ENCODE measurements around the gene UBE2B. TPM values are rescaled to one million over a fixed set of nuclear protein-coding genes. Genes with fewer than 3 reads are reported as not detected.

Gene UBE2B
- total RNA-seq, 1 donor from 2014 or later, result 69.1 TPM

DNA sequence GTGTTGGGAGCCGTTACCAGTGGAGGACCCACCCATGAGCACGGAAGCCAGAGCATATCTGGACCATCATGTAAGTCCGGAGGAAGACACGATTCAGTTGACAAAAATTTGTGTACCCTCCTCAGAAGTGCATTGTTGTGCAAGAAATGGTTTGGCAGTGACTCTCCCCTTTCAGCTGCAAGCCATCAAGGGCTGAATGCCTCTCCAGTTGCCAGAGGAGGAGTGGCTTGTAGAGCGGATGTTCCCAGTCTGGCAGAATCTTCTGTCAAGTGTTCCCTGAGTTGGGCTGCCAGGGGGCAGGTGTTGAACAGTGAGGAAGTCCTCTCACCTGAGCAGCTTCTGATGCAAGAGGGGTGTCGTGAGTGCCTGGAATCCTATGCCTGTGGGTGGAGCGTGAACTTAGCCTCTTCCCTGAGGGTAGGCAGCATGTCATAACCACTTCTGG is 67.9 kb downstream of the UBE2B start:
- TF ChIP-seq, protein P1, sequence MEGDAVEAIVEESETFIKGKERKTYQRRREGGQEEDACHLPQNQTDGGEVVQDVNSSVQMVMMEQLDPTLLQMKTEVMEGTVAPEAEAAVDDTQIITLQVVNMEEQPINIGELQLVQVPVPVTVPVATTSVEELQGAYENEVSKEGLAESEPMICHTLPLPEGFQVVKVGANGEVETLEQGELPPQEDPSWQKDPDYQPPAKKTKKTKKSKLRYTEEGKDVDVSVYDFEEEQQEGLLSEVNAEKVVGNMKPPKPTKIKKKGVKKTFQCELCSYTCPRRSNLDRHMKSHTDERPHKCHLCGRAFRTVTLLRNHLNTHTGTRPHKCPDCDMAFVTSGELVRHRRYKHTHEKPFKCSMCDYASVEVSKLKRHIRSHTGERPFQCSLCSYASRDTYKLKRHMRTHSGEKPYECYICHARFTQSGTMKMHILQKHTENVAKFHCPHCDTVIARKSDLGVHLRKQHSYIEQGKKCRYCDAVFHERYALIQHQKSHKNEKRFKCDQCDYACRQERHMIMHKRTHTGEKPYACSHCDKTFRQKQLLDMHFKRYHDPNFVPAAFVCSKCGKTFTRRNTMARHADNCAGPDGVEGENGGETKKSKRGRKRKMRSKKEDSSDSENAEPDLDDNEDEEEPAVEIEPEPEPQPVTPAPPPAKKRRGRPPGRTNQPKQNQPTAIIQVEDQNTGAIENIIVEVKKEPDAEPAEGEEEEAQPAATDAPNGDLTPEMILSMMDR (IDR thresholded peaks at IDR 0.05; ENCODE audit: unreplicated experiment), result no peak
- H3K9me3 Mint-ChIP-seq, result no peaks in the 10 kb centered on the region
- H3K4me1 Mint-ChIP-seq, result peaks cover 16% of the 10 kb centered on the region
- H3K27me3 Mint-ChIP-seq (ENCODE audit: low read depth), result no peaks in the 10 kb centered on the region
- H3K36me3 Mint-ChIP-seq, result no peaks in the 10 kb centered on the region
- peak overlapping the region; percentile 44 for H3K27ac Mint-ChIP-seq
- H3K4me3 Mint-ChIP-seq, result no peak overlapping the region
- no peak for DNase-seq (ENCODE audit: low spot score in 2 of 2, unreplicated experiment in 2 of 2)

DNA sequence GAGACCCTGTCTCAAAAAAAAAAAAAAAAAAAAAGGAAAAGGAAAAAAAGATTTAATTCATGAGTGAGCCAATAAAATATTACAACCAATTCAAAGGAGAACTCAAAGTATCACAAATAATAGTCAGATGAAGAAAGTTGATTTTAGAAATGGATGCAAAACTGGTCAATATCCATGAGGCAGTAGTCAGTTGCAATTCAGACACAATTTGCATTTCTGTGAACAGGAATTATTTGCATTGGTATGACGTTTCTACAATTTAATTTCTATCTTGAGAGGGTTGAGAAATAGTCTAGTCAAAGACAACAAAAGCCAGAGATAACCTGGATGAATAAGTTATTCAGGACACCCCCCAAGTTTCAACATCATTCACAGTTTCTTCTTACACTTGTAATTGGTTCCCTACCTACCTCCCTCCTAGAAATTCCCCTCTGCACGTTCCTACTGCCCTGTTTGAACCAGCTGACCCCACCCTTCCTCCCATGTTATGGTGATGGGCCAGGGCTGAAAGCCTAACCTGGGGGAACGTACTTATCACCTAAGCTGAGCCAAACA is 68.9 kb downstream of the UBE2B start:
- no peak for DNase-seq (ENCODE audit: low spot score in 2 of 2, unreplicated experiment in 2 of 2)
- no peaks in the 10 kb centered on the region for H3K27me3 Mint-ChIP-seq (ENCODE audit: low read depth)
- peaks cover 16% of the 10 kb centered on the region for H3K4me1 Mint-ChIP-seq
- H3K36me3 Mint-ChIP-seq, result no peaks in the 10 kb centered on the region
- H3K27ac Mint-ChIP-seq, result no peak overlapping the region
- no peak overlapping the region for H3K4me3 Mint-ChIP-seq
- TF ChIP-seq, protein P1 (IDR thresholded peaks at IDR 0.05; ENCODE audit: unreplicated experiment), result no peak
- H3K9me3 Mint-ChIP-seq, result no peaks in the 10 kb centered on the region

Other genes starting within 250 kb of the UBE2B start
- 342 to 352 TPM (median 344 TPM) in 3 replicates for gene SKP1, start 194.6 kb upstream of the UBE2B start, total RNA-seq
- gene PPP2CA, start 145.5 kb upstream of the UBE2B start, total RNA-seq, result 126 to 137 TPM (median 134 TPM) in 3 replicates
- 4.8 to 5.1 TPM (median 5.0 TPM) in 3 replicates for gene CDKL3, start 4.4 kb upstream of the UBE2B start, total RNA-seq
- gene CDKN2AIPNL, start 40.3 kb downstream of the UBE2B start, total RNA-seq, result 22.2 to 24.9 TPM (median 22.6 TPM) in 3 replicates
- gene JADE2, start 154.1 kb downstream of the UBE2B start, total RNA-seq, result 24.7 to 26.4 TPM (median 25.2 TPM) in 3 replicates

Measured in mesothelial cell of epicardium (in vitro differentiated cells).